K562 (cell line): ENCODE data around the gene WIPF2. TPM values are rescaled to one million over a fixed set of nuclear protein-coding genes. Genes with fewer than 3 reads are reported as not detected.

Source experiments
- ATAC-seq: fragments of 200-7000 bp; cut with Tn5 transposase; 3 replicates; pipeline ENCODE4 v1.9.1; 2020; ENCODE audit warnings: moderate library complexity
- BruUV-seq: library from RNA; stranded (reverse); fragments of 400-500 nt; replicated peaks from 2 replicates; lab custom pipeline; 2021; lab: Mats Ljungman, UMichigan
- CTCF ChIA-PET: fragments of 300-600 bp; formaldehyde crosslinking; extraction: SDS; loops from one replicate; lab custom pipeline; 2021; ENCODE audit warnings: low intra/inter-chr PET ratio; lab: Yijun Ruan, JAX
- POLR2A ChIA-PET: fragments of 300-600, 350-650 bp; sonication (Branson Sonifier 250); formaldehyde crosslinking; extraction: SDS; loops from one replicate; lab custom pipeline; 2021; ENCODE audit warnings: antibody characterized with exemption, inconsistent platforms; lab: Yijun Ruan, JAX
- DNase-seq, 4 experiments: peaks; one replicate each; pipeline versions ENCODE4 v3.0.0 to v3.0.0-alpha.2; 2011 to 2018; ENCODE audit warnings: low spot score in 3 of 4, mixed read lengths in 3 of 4; ENCODE audit errors: extremely low read depth in 1 of 4
- FAIRE-seq: peaks from 2 replicates; lab custom pipeline; 2011; peaks lifted over from hg19 to GRCh38; lab: Jason Lieb, UNC
- H2AFZ ChIP-seq: 2 replicates; pipeline ENCODE4 v1.6.0; 2011; ENCODE audit warnings: low read depth, low read length, control low read depth, inconsistent platforms
- H3K27ac ChIP-seq: fragments of 200-600 bp; 3 replicates; pipeline ENCODE4 v1.8.0; 2011; ENCODE audit warnings: low read depth, mild to moderate bottlenecking, control low read depth, inconsistent platforms, low read length, moderate library complexity, mixed read lengths; ENCODE audit errors: extremely low read depth
- H3K27me3 ChIP-seq, 2 experiments: fragments of 300-600 bp in 1 of 2; 2 replicates in 1 of 2; 3 replicates in 1 of 2; pipeline versions ENCODE4 v1.6.0 to v1.8.0; 2011; ENCODE audit warnings: inconsistent platforms in 2 of 2, low read length in 2 of 2, mild to moderate bottlenecking in 1 of 2, mixed read lengths in 1 of 2, moderate library complexity in 1 of 2; ENCODE audit not compliant: control insufficient read depth in 2 of 2, insufficient read depth in 2 of 2
- H3K36me3 ChIP-seq: fragments of 300-600 bp; 3 replicates; pipeline ENCODE4 v1.8.0; 2011; ENCODE audit warnings: mild to moderate bottlenecking, low read length, inconsistent platforms; ENCODE audit not compliant: control insufficient read depth, insufficient read depth
- H3K4me1 ChIP-seq, 2 experiments: fragments of 200-600 bp in 1 of 2; replicated peaks in 1 of 2; 2 replicates in 1 of 2; 3 replicates in 1 of 2; pipeline versions ENCODE4 v1.5.1 to v1.8.0; 2011; ENCODE audit warnings: inconsistent platforms in 2 of 2, low read length in 2 of 2, mild to moderate bottlenecking in 1 of 2, mixed read lengths in 1 of 2, moderate library complexity in 1 of 2; ENCODE audit not compliant: control insufficient read depth in 2 of 2, insufficient read depth in 2 of 2
- H3K4me2 ChIP-seq: 2 replicates; pipeline ENCODE4 v1.6.1; 2011; ENCODE audit warnings: low read length, control low read depth, inconsistent platforms, mixed read lengths; ENCODE audit not compliant: insufficient read depth
- H3K4me3 ChIP-seq: fragments of 200-600 bp; sonication (generic), shearing (Covaris generic); 2 replicates; pipeline ENCODE4 v1.5.1; 2016; ENCODE audit warnings: control low read depth, inconsistent platforms
- H3K79me2 ChIP-seq: fragments of 200-600 bp; 3 replicates; pipeline ENCODE4 v1.8.0; 2011; ENCODE audit warnings: low read length, inconsistent platforms; ENCODE audit not compliant: control insufficient read depth, insufficient read depth
- H3K9ac ChIP-seq, 2 experiments: 2 replicates each; pipeline versions ENCODE4 v1.6.0 to v1.6.1; 2011; ENCODE audit warnings: low read depth in 2 of 2, low read length in 2 of 2, control low read depth in 1 of 2, inconsistent platforms in 1 of 2, mild to moderate bottlenecking in 1 of 2, mixed read lengths in 1 of 2; ENCODE audit not compliant: insufficient read depth in 1 of 2
- H3K9me1 ChIP-seq: one replicate; pipeline ENCODE4 v1.6.0; 2011; ENCODE audit warnings: inconsistent platforms, mild to moderate bottlenecking, low read length, moderate library complexity; ENCODE audit not compliant: control insufficient read depth, insufficient read depth
- H3K9me3 ChIP-seq: replicated peaks from 2 replicates; pipeline ENCODE4 v1.5.1; 2011; ENCODE audit warnings: low read depth, low read length, inconsistent platforms; ENCODE audit not compliant: control insufficient read depth, insufficient read depth
- H4K20me1 ChIP-seq: replicated peaks from 2 replicates; pipeline ENCODE4 v1.6.1; 2011; ENCODE audit warnings: low read length, inconsistent platforms, mixed read lengths; ENCODE audit not compliant: control insufficient read depth, insufficient read depth
- EZH2 ChIP-seq: IDR thresholded peaks from 2 replicates; pipeline ENCODE4 v1.6.1; 2012; ENCODE audit warnings: low read depth, mild to moderate bottlenecking, inconsistent platforms, low read length, borderline replicate concordance
- FIP1L1 ChIP-seq: fragments of 200-400 bp; formaldehyde crosslinking; IDR thresholded peaks from 2 replicates; pipeline ENCODE4 v1.6.1; 2018; ENCODE audit warnings: mild to moderate bottlenecking, low read depth, low read length; ENCODE audit not compliant: poor library complexity, severe bottlenecking
- GATAD2A ChIP-seq: fragments of 450-650 bp; IDR thresholded peaks from 2 replicates; pipeline ENCODE4 v1.6.1; 2017
- HMGN3 ChIP-seq: IDR thresholded peaks from 2 replicates; pipeline ENCODE4 v1.6.1; 2011; ENCODE audit warnings: borderline replicate concordance, low read depth, mild to moderate bottlenecking, mixed read lengths, low read length; ENCODE audit not compliant: insufficient read length; ENCODE audit errors: extremely low read depth
- POLR2G ChIP-seq: fragments of 200-400 bp; formaldehyde crosslinking; IDR thresholded peaks from 2 replicates; pipeline ENCODE4 v1.6.1; 2017; ENCODE audit warnings: low read depth, mild to moderate bottlenecking, antibody characterized with exemption, low read length, moderate library complexity
- STAG1 ChIP-seq: sonication (generic); formaldehyde crosslinking; IDR thresholded peaks from 2 replicates; pipeline ENCODE4 v1.5.0; 2020; ENCODE audit warnings: missing genetic modification reagents, borderline replicate concordance
- ZNF707 ChIP-seq: fragments of 250-450 bp; sonication (Bioruptor Pico); conservative IDR thresholded peaks from 2 replicates; pipeline ENCODE4 v1.8.0; 2022; ENCODE audit warnings: inconsistent platforms, mild to moderate bottlenecking, moderate library complexity
- WGBS: fragments of 100-300 bp; shearing (Covaris generic); methylation state at CpG from one replicate; pipeline ENCODE4 v1.1.6; 2016; ENCODE audit warnings: low coverage, mixed read lengths; ENCODE audit not compliant: insufficient coverage; ENCODE audit errors: missing lambda C conversion rate; 5-methylcytosine and 5-hydroxymethylcytosine counted together
- in situ Hi-C: fragments of 300-500 bp; cut with MboI; formaldehyde crosslinking; loops from 4 replicates; pipeline ENCODE4 v1.15.0; 2018; ENCODE audit warnings: inconsistent platforms, mixed read lengths
- intact Hi-C: fragments of 100-400 bp; cut with micrococcal nuclease; formaldehyde crosslinking; loops from 2 replicates; pipeline ENCODE4 v1.14.2; 2022
- polyA plus RNA-seq, 8 experiments: library from polyadenylated mRNA; depleted of rRNA in 4 of 8; stranded (reverse) in 5 of 8; unstranded in 3 of 8; fragments of >200 nt; fragmentation: Nextera tagmentation in 2 of 8; fragmentation: Illumina TruSeq in 1 of 8; extraction: Ambion mirVana in 2 of 8; extraction: Trizol in 1 of 8; gene quantifications; 2 replicates each; pipeline versions ENCODE4 v1.2.1 to v1.2.3, GENCODE V29; 2011 to 2014; ENCODE audit warnings: inconsistent platforms in 1 of 8, missing spikeins in 1 of 8
- total RNA-seq, 7 experiments: library from RNA; depleted of rRNA in 6 of 7; stranded (reverse); fragments of >200 nt in 6 of 7; fragmentation: Illumina TruSeq in 2 of 7; extraction: Trizol in 2 of 7; gene quantifications; 2 replicates each; pipeline versions ENCODE4 v1.2.1 to v1.2.3, GENCODE V29; 2011 to 2021; ENCODE audit warnings: low replicate concordance in 1 of 7

The WIPF2 gene
- total and polyA plus RNA-seq, 9 of the 15 experiments (the other 6 are each of a cell fraction or from before 2014, with no cell fraction given), result 3.6 to 15.0 (median 5.3) TPM

- in situ Hi-C loops, result no loop called here
- no TSS peak for BruUV-seq
- H2AFZ ChIP-seq, result no peak overlapping the region
Observed at GRCh38 chr17:40178021-40178601, 41.0 kb upstream of the WIPF2 start.

DNA sequence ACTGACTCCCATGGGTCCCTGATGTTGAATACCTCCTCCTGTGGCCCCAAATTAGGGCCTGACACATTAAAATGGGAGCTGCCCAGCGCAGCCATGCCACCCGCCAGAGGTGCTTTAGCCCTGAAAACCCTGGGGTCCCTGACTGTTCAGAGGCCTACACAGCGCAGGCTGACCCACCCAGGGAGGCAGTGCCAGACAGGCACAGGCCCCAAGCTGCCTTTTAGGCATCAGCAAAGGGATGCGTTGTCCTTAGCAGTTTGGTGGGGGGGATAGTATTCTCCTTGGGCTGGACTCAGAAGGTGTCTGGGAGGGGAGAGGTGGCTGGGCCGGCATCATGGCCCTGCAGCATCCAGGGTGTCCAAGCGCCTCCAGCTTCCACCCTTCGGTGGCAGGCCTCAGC lies 40.4 kb upstream of the WIPF2 start:
- POLR2A ChIA-PET, result interaction anchor here (0.7 to 1.2 kb wide), 3 partner anchors 14 to 103 kb away, joined by 3 read pairs; partner anchors contain the start of gene CASC3
- in situ Hi-C loops (no loop called here), intact Hi-C loops (no loop called here)
- Histone ChIP-seq H3K4me2 (no peak overlapping the region), H3K27me3 (no peaks in the 10 kb centered on the region), H3K9me3 (no peaks in the 10 kb centered on the region), H3K9ac (peak overlapping the region in 1 of 2 experiments; percentile 66; a peak in 1 of 4 replicates), H3K4me3 (no peak overlapping the region), H3K36me3 (peaks cover 13% of the 10 kb centered on the region; the same call in 2 of the 3 replicates), H3K9me1 (peaks cover 5% of the 10 kb centered on the region), H3K4me1 (peaks cover 10 to 28% of the 10 kb centered on the region in 2 experiments; a peak in 4 of 5 replicates), H2AFZ (no peak overlapping the region), H3K79me2 (no peaks in the 10 kb centered on the region), H4K20me1 (no peaks in the 10 kb centered on the region), H3K27ac (no peak overlapping the region)
- TF ChIP-seq POLR2G (0 out of 2 replicates have a peak, but pooled peaks have one; percentile 10), STAG1 (CRISPR knock-in tag) (no peak)
- ATAC-seq (no peak), FAIRE-seq (no peak), DNase-seq (no peak)
- CTCF ChIA-PET, result no interaction called here
- 96% methylated on average over 5 of the region's 7 CpGs for WGBS
- no TSS peak for BruUV-seq

More at GRCh38 chr17:40178021-40178601, 41.0 kb upstream of the WIPF2 start:
- peaks cover 17% of the 10 kb centered on the region; the same call in 2 of the 3 replicates for H3K36me3 ChIP-seq
- TF ChIP-seq POLR2G (peak; percentile 31; the same call in 1 of the 2 replicates), GATAD2A (no peak), ZNF707 (CRISPR knock-in tag) (no peak), EZH2 (no peak), HMGN3 (peak; percentile 40), FIP1L1 (peak; percentile 8)
- TF ChIP-seq, all 486 proteins: peak for 3
- Histone ChIP-seq H3K9me3 (no peaks in the 10 kb centered on the region), H3K4me3 (no peak overlapping the region; the same call in 1 of the 2 replicates), H4K20me1 (no peaks in the 10 kb centered on the region), H3K4me1 (peaks cover 10 to 28% of the 10 kb centered on the region in 2 experiments; a peak in 4 of 5 replicates), H3K9ac (peak overlapping the region in 1 of 2 experiments; percentile 62; a peak in 2 of 4 replicates), H3K9me1 (peaks cover 5% of the 10 kb centered on the region), H3K4me2 (no peak overlapping the region), H3K27ac (peak overlapping the region; percentile 56; the same call in 1 of the 3 replicates), H3K79me2 (no peaks in the 10 kb centered on the region), H3K27me3 (no peaks in the 10 kb centered on the region)
- ATAC-seq (no peak), DNase-seq (peak in 2 of 4 experiments; percentile 47 to 49), FAIRE-seq (no peak)
- ChIA-PET POLR2A (interaction anchor here (0.7 to 1.2 kb wide), 2 partner anchors 13 to 38 kb away, joined by 3 read pairs; partner anchors contain the start of gene CASC3), CTCF (no interaction called here)
- intact Hi-C loops, result no loop called here
- 97% methylated on average over 15 of the region's 46 CpGs for WGBS
